Mesendoderm (in vitro differentiated cells): ENCODE measurements around the gene SLC29A4.
"Not testable (repeated sequence)": the region's sequence is repeated elsewhere in the genome, so short reads cannot be mapped to it uniquely, and the experiment has no call there.

Source experiments
- DNase-seq: peaks from one replicate; pipeline ENCODE4 v3.0.0; 2013
- H2AK5ac ChIP-seq: 2 replicates; pipeline ENCODE4 v1.6.1; 2013; ENCODE audit warnings: low read length, inconsistent platforms
- H2BK120ac ChIP-seq: 2 replicates; pipeline ENCODE4 v1.6.1; 2013; ENCODE audit warnings: low read depth, mild to moderate bottlenecking, low read length, moderate library complexity, mixed read lengths
- H2BK15ac ChIP-seq: replicated peaks from 2 replicates; pipeline ENCODE4 v1.6.1; 2013; ENCODE audit warnings: low read depth, mild to moderate bottlenecking, moderate library complexity
- H2BK5ac ChIP-seq: 2 replicates; pipeline ENCODE4 v1.6.1; 2013; ENCODE audit warnings: low read length, inconsistent platforms
- H3K18ac ChIP-seq: 2 replicates; pipeline ENCODE4 v1.6.1; 2013; ENCODE audit warnings: mild to moderate bottlenecking, low read length, mixed read lengths
- H3K23ac ChIP-seq: one replicate; pipeline ENCODE4 v1.6.1; 2013; ENCODE audit warnings: low read length
- H3K27ac ChIP-seq: 2 replicates; pipeline ENCODE4 v1.5.1; 2013; ENCODE audit warnings: low read depth, mild to moderate bottlenecking, inconsistent platforms, low read length, moderate library complexity
- H3K27me3 ChIP-seq: 2 replicates; pipeline ENCODE4 v1.6.1; 2013; ENCODE audit warnings: low read length, control low read depth, mild to moderate bottlenecking, inconsistent platforms; ENCODE audit not compliant: insufficient read depth, poor library complexity
- H3K36me3 ChIP-seq: 2 replicates; pipeline ENCODE4 v1.6.1; 2013; ENCODE audit warnings: low read length, inconsistent platforms; ENCODE audit not compliant: control insufficient read depth, insufficient read depth
- H3K4ac ChIP-seq: one replicate; pipeline ENCODE4 v1.6.1; 2013; ENCODE audit warnings: low read depth, mild to moderate bottlenecking, low read length, moderate library complexity
- H3K4me1 ChIP-seq: 2 replicates; pipeline ENCODE4 v1.6.1; 2013; ENCODE audit warnings: low read depth, low read length, inconsistent platforms; ENCODE audit not compliant: control insufficient read depth
- H3K4me2 ChIP-seq: 2 replicates; pipeline ENCODE4 v1.6.1; 2013; ENCODE audit warnings: low read length
- H3K4me3 ChIP-seq: 2 replicates; pipeline ENCODE4 v1.5.1; 2013; ENCODE audit warnings: mild to moderate bottlenecking, low read length
- H3K56ac ChIP-seq: one replicate; pipeline ENCODE4 v1.6.1; 2013; ENCODE audit warnings: low read length
- H3K79me1 ChIP-seq: 2 replicates; pipeline ENCODE4 v1.6.1; 2013; ENCODE audit warnings: low read length, inconsistent platforms
- H3K79me2 ChIP-seq: 2 replicates; pipeline ENCODE4 v1.6.1; 2013; ENCODE audit warnings: mild to moderate bottlenecking, low read length; ENCODE audit not compliant: control insufficient read depth, insufficient read depth
- H3K9ac ChIP-seq: 2 replicates; pipeline ENCODE4 v1.6.1; 2013; ENCODE audit warnings: low read length, inconsistent platforms
- H4K5ac ChIP-seq: one replicate; pipeline ENCODE4 v1.6.1; 2013; ENCODE audit warnings: low read length
- H4K8ac ChIP-seq: one replicate; pipeline ENCODE4 v1.6.1; 2013; ENCODE audit warnings: low read depth, mild to moderate bottlenecking, control low read depth, low read length, moderate library complexity
- WGBS: extraction: QIAGEN DNeasy Blood & Tissue Kit; methylation state at CpG from one replicate; pipeline ENCODE4 v1.1.7; 2013; ENCODE audit warnings: low lambda C conversion rate, missing lambda C conversion rate; ENCODE audit not compliant: insufficient coverage; ENCODE audit errors: extremely low coverage; 5-methylcytosine and 5-hydroxymethylcytosine counted together

SLC29A4 gene

DNA sequence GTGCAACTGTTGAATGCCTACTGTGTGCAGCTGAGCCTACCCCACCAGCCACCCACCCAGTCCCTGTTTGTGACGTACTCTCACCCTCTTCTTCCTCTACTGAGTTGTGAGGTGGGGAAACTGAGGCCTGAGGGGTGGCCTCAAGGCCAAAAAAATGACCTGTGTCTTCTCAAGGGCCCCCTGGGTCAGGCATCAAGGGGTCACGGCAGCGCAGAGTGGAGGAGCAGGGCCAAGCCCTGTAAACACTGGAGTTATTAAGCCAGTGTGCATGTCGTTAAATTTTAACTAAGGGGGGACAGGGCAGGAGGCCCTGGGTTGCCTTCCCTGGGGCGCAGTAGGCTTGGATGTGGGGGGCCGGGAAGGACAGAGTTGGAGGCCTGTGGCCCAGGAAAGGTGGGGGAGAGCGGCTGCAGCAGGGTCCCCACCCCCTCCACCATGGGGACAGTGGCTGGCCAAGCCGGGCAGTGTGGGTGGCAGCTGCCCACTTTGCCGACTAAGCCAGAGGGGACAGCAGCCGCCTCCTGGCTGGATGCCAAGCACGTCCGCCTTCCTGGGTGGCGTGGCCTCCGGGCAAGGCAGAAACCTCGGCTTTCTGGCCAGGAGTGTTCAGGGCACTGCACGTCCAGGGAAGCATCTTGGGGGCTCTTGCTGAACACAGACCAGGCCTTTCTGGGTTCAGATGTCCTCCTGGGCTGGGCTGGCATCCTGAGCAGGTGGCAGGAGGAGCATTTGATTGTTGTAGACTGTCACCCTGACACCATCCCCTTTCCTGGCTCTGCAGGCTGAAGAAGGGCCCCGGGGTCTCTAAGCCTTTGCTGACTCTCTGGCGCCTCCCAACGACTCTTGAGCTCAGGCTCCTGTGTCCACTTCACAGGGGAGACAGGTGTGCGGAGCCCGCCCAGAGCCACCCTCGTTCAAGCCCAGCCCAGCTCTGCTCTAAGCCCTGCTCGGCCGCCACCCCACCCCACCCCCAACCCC, 1.9 kb downstream of the SLC29A4 start:
- no CpG with 5 or more reads among the region's 24 CpGs for WGBS
- H2BK5ac ChIP-seq, result no peak overlapping the region
- H3K56ac ChIP-seq, result no peak overlapping the region
- no peaks in the 10 kb centered on the region for H3K4me1 ChIP-seq
- no peak overlapping the region for H4K8ac ChIP-seq
- no peak overlapping the region for H2BK120ac ChIP-seq
- DNase-seq, result peak; percentile 86
- no peak overlapping the region for H2BK15ac ChIP-seq
- H4K5ac ChIP-seq, result no peak overlapping the region
- H3K79me1 ChIP-seq, result no peaks in the 10 kb centered on the region
- no peak overlapping the region for H3K9ac ChIP-seq
- no peak overlapping the region for H3K4me2 ChIP-seq
- H3K4ac ChIP-seq, result no peak overlapping the region
- H3K23ac ChIP-seq, result no peak overlapping the region
- no peaks in the 10 kb centered on the region for H3K27me3 ChIP-seq
- H2AK5ac ChIP-seq, result no peak overlapping the region
- H3K18ac ChIP-seq, result no peak overlapping the region
- no peak overlapping the region for H3K27ac ChIP-seq
- H3K4me3 ChIP-seq, result no peak overlapping the region
- H3K36me3 ChIP-seq, result no peaks in the 10 kb centered on the region
- H3K79me2 ChIP-seq, result no peaks in the 10 kb centered on the region

GRCh38 chr7:5286933-5287332, 4.2 kb downstream of the SLC29A4 start:
- Histone ChIP-seq H4K5ac (no peak overlapping the region), H3K4me2 (no peak overlapping the region), H2BK5ac (no peak overlapping the region), H4K8ac (no peak overlapping the region), H3K79me1 (no peaks in the 10 kb centered on the region), H3K4ac (no peak overlapping the region), H2BK120ac (no peak overlapping the region), H3K27me3 (no peaks in the 10 kb centered on the region), H3K4me3 (no peak overlapping the region), H3K27ac (no peak overlapping the region), H3K36me3 (no peaks in the 10 kb centered on the region), H3K9ac (no peak overlapping the region), H3K56ac (no peak overlapping the region), H3K23ac (no peak overlapping the region), H3K4me1 (no peaks in the 10 kb centered on the region), H2AK5ac (no peak overlapping the region), H3K79me2 (no peaks in the 10 kb centered on the region), H3K18ac (no peak overlapping the region), H2BK15ac (no peak overlapping the region)
- DNase-seq, result no peak
- WGBS, result no CpG with 5 or more reads among the region's 9 CpGs

DNA sequence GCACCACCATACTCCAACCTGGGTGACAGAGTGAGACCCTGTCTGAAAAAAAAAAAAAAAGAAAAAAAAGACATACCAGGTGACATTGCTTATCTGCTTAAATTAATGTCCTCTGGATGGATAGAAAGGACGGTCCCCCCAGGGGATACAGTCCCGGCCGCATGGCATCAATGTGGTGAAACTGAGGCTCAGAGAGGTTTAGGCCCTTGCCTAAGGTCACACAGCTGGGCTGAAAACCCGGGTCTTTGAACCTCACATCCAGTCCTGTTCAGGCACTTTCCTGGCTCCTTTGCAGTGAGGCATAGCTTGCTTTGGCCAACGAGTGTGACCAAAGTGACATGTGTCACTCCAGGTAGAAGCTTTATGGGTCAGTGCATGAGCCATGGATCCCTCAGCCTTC, 4.6 kb downstream of the SLC29A4 start:
- not testable (repeated sequence) for H3K23ac ChIP-seq, H4K8ac ChIP-seq, H3K9ac ChIP-seq, H3K4me3 ChIP-seq, DNase-seq, H3K79me1 ChIP-seq, H2BK5ac ChIP-seq, H3K4me2 ChIP-seq, H3K18ac ChIP-seq, H3K27me3 ChIP-seq, H2BK15ac ChIP-seq, H2AK5ac ChIP-seq, H3K4me1 ChIP-seq, H3K56ac ChIP-seq, H3K4ac ChIP-seq, H3K79me2 ChIP-seq, H2BK120ac ChIP-seq, H3K36me3 ChIP-seq, H4K5ac ChIP-seq, H3K27ac ChIP-seq
- WGBS, result no CpG with 5 or more reads among the region's 5 CpGs

DNA sequence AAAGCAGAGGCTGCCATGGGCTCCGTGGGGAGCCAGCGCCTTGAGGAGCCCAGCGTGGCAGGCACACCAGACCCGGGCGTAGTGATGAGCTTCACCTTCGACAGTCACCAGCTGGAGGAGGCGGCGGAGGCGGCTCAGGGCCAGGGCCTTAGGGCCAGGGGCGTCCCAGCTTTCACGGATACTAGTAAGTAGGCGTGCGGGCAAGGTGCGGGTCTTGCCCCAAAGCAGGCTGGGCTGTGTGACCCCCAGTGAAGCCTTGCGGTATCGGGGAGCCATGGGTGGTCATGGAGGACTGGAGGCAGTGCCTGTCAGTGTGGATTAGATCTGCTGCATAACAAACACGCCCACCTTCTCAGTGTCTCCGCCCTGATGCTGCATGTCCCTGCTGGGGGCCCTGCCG, 5.1 kb downstream of the SLC29A4 start:
- Histone ChIP-seq H3K23ac (no peak overlapping the region), H3K27me3 (no peaks in the 10 kb centered on the region), H3K4me3 (no peak overlapping the region), H2BK5ac (no peak overlapping the region), H3K4me2 (no peak overlapping the region), H4K8ac (no peak overlapping the region), H2AK5ac (no peak overlapping the region), H3K36me3 (no peaks in the 10 kb centered on the region), H3K9ac (no peak overlapping the region), H3K79me1 (no peaks in the 10 kb centered on the region), H3K18ac (no peak overlapping the region), H2BK120ac (no peak overlapping the region), H4K5ac (no peak overlapping the region), H3K79me2 (no peaks in the 10 kb centered on the region), H3K56ac (no peak overlapping the region), H2BK15ac (no peak overlapping the region), H3K4ac (no peak overlapping the region), H3K4me1 (no peaks in the 10 kb centered on the region), H3K27ac (no peak overlapping the region)
- DNase-seq, result no peak
- no CpG with 5 or more reads among the region's 19 CpGs for WGBS

DNA sequence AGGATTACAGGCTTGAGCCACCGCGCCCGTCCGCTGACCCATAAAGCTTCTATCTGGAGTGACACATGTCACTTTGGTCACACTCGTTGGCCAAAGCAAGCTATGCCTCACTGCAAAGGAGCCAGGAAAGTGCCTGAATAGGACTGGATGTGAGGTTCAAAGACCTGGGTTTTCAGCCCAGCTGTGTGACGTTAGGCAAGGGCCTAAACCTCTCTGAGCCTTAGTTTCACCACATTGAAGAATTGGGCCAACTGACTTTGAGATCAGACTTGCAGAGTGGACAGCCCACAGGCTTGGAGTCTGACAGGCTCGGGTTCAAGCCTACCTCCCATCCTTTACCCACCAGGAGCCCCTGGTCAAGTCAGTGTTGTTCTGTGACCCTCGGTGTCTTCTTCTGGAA, 5.8 kb downstream of the SLC29A4 start:
- H2AK5ac ChIP-seq, DNase-seq, H3K9ac ChIP-seq, H3K36me3 ChIP-seq, H3K4ac ChIP-seq, H3K27ac ChIP-seq, H3K79me2 ChIP-seq, H2BK15ac ChIP-seq, H3K27me3 ChIP-seq, H3K4me3 ChIP-seq, H2BK120ac ChIP-seq, H2BK5ac ChIP-seq, H3K79me1 ChIP-seq, H3K4me2 ChIP-seq, H3K4me1 ChIP-seq, H4K5ac ChIP-seq, H4K8ac ChIP-seq, H3K56ac ChIP-seq, H3K18ac ChIP-seq, H3K23ac ChIP-seq: not testable (repeated sequence)
- no CpG with 5 or more reads among the region's 8 CpGs for WGBS

DNA sequence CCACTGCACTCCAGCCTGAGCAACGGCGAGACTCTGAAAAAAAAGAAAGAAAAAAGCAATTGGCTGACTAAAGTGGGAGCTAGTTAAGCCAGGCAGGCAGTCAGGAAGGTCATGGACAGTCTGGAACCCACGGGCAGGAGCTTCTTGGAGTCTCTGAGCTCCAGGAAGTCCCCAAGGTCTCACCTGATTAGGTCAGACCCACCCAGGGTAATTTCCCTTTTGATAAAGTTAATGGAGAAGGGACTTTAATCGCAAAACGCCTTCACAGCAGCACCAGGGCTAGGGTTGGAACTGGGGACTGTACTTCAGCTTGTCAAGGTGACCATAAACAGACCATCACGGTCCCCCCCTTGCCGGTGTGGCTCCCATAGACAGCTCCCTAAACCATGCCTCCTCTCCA, 6.6 kb downstream of the SLC29A4 start:
- no CpG with 5 or more reads among the region's 7 CpGs for WGBS

More for the DNA sequence above, 6.6 kb downstream of the SLC29A4 start:
- no peak overlapping the region for H2BK5ac ChIP-seq
- H3K79me1 ChIP-seq, result no peaks in the 10 kb centered on the region
- no peak overlapping the region for H3K23ac ChIP-seq
- H3K9ac ChIP-seq, result no peak overlapping the region
- no peak overlapping the region for H2BK15ac ChIP-seq
- no peak overlapping the region for H4K8ac ChIP-seq
- H3K4me3 ChIP-seq, result no peak overlapping the region
- H3K4me2 ChIP-seq, result no peak overlapping the region
- no peaks in the 10 kb centered on the region for H3K79me2 ChIP-seq
- H3K56ac ChIP-seq, result no peak overlapping the region
- no peak for DNase-seq
- H2BK120ac ChIP-seq, result no peak overlapping the region
- H3K18ac ChIP-seq, result no peak overlapping the region
- H3K27me3 ChIP-seq, result no peaks in the 10 kb centered on the region
- no peak overlapping the region for H2AK5ac ChIP-seq
- no peaks in the 10 kb centered on the region for H3K4me1 ChIP-seq
- H3K4ac ChIP-seq, result no peak overlapping the region
- H3K27ac ChIP-seq, result no peak overlapping the region
- no peak overlapping the region for H4K5ac ChIP-seq
- no peaks in the 10 kb centered on the region for H3K36me3 ChIP-seq
